ENCODE results near the gene LENEP. TPM values are rescaled to one million over a fixed set of nuclear protein-coding genes. Genes with fewer than 3 reads are reported as not detected.

Gene LENEP
- total RNA-seq, 1 donor from 2014 or later: 1.1 TPM

DNA sequence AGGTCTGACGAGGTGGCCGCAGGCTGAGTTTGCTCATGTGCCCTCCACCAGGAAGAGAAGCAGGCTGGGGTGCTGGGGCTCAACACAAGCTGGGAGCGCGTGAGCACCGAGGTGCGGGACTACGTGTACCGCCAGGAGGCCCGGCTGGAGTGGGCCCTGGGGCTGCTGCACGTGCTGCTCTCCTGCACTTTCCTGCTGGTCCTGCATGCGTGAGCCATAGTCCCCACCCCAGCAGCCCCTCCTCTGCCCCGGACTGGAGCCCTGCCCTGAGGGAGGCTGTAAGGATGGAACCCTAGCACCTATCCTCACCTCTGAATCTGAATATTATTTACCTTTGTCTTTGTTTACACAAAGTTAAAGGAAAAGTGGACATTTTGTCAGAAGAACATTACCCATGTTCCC, 49.9 kb downstream of the LENEP start:
- Mint-ChIP-seq H3K9me3 (no peaks in the 10 kb centered on the region), H3K4me3 (no peak overlapping the region), H3K36me3 (no peaks in the 10 kb centered on the region), H3K4me1 (ENCODE audit: unreplicated experiment) (peaks cover 11% of the 10 kb centered on the region), H3K27me3 (peaks cover 7% of the 10 kb centered on the region), H3K27ac (peak overlapping the region; percentile 19)
- TF ChIP-seq, protein P1, sequence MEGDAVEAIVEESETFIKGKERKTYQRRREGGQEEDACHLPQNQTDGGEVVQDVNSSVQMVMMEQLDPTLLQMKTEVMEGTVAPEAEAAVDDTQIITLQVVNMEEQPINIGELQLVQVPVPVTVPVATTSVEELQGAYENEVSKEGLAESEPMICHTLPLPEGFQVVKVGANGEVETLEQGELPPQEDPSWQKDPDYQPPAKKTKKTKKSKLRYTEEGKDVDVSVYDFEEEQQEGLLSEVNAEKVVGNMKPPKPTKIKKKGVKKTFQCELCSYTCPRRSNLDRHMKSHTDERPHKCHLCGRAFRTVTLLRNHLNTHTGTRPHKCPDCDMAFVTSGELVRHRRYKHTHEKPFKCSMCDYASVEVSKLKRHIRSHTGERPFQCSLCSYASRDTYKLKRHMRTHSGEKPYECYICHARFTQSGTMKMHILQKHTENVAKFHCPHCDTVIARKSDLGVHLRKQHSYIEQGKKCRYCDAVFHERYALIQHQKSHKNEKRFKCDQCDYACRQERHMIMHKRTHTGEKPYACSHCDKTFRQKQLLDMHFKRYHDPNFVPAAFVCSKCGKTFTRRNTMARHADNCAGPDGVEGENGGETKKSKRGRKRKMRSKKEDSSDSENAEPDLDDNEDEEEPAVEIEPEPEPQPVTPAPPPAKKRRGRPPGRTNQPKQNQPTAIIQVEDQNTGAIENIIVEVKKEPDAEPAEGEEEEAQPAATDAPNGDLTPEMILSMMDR (conservative IDR thresholded peaks at IDR 0.05): no peak
- no peak for DNase-seq (ENCODE audit: extremely low spot score, unreplicated experiment)

GRCh38 chr1:155043793-155044192, 50.4 kb downstream of the LENEP start:
- no peaks in the 10 kb centered on the region for H3K9me3 Mint-ChIP-seq
- H3K27me3 Mint-ChIP-seq: peaks cover 7% of the 10 kb centered on the region
- TF ChIP-seq, protein P1 (conservative IDR thresholded peaks at IDR 0.05): no peak
- H3K4me3 Mint-ChIP-seq: no peak overlapping the region
- no peaks in the 10 kb centered on the region for H3K36me3 Mint-ChIP-seq
- no peak for DNase-seq (ENCODE audit: extremely low spot score, unreplicated experiment)
- H3K4me1 Mint-ChIP-seq (ENCODE audit: unreplicated experiment): peaks cover 14% of the 10 kb centered on the region
- H3K27ac Mint-ChIP-seq: peak overlapping the region; percentile 19

Small RNA genes within 50 kb of the gene (microRNA-seq; reads per million reads assigned to microRNA genes)
- not detected for gene MIR4258

Other genes with a start within 250 kb of the LENEP start
- gene KCNN3, start 123.3 kb upstream of the LENEP start, total RNA-seq (ENCODE audit: low replicate concordance): 0.45 and 3.8 TPM in 2 replicates
- gene PMVK, start 56.9 kb upstream of the LENEP start, total RNA-seq (ENCODE audit: low replicate concordance): 30.3 and 46.2 TPM in 2 replicates
- 57.3 and 65.8 TPM in 2 replicates for gene PBXIP1, start 37.5 kb upstream of the LENEP start, total RNA-seq (ENCODE audit: low replicate concordance)
- gene PYGO2, start 31.8 kb upstream of the LENEP start, total RNA-seq (ENCODE audit: low replicate concordance): 48.1 and 49.0 TPM in 2 replicates
- 65.3 and 87.8 TPM in 2 replicates for gene SHC1, start 22.8 kb upstream of the LENEP start, total RNA-seq (ENCODE audit: low replicate concordance)
- gene CKS1B, start 18.9 kb upstream of the LENEP start, total RNA-seq (ENCODE audit: low replicate concordance): 58.8 and 119 TPM in 2 replicates
- gene FLAD1, start 10.2 kb upstream of the LENEP start, total RNA-seq (ENCODE audit: low replicate concordance): 51.4 and 59.0 TPM in 2 replicates
- gene ZBTB7B, start 9.2 kb downstream of the LENEP start, total RNA-seq (ENCODE audit: low replicate concordance): 38.1 and 75.9 TPM in 2 replicates
- 1.6 and 2.4 TPM in 2 replicates for gene DCST2, start 40.2 kb downstream of the LENEP start, total RNA-seq (ENCODE audit: low replicate concordance)
- not detected in 2 replicates for gene DCST1, start 40.2 kb downstream of the LENEP start, total RNA-seq (ENCODE audit: low replicate concordance)
- 61.9 and 69.0 TPM in 2 replicates for gene ADAM15, start 57.7 kb downstream of the LENEP start, total RNA-seq (ENCODE audit: low replicate concordance)
- gene EFNA4, start 70.2 kb downstream of the LENEP start, total RNA-seq (ENCODE audit: low replicate concordance): 21.2 and 22.1 TPM in 2 replicates
- gene EFNA3, start 85.3 kb downstream of the LENEP start, total RNA-seq (ENCODE audit: low replicate concordance): 3.4 and 4.7 TPM in 2 replicates
- gene EFNA1, start 134.3 kb downstream of the LENEP start, total RNA-seq (ENCODE audit: low replicate concordance): 26.1 and 69.9 TPM in 2 replicates
- 27.8 and 43.0 TPM in 2 replicates for gene SLC50A1, start 142.3 kb downstream of the LENEP start, total RNA-seq (ENCODE audit: low replicate concordance)
- 73.9 and 75.3 TPM in 2 replicates for gene DPM3, start 146.9 kb downstream of the LENEP start, total RNA-seq (ENCODE audit: low replicate concordance)
- gene KRTCAP2, start 179.7 kb downstream of the LENEP start, total RNA-seq (ENCODE audit: low replicate concordance): 173 and 179 TPM in 2 replicates
- gene TRIM46, start 180.3 kb downstream of the LENEP start, total RNA-seq (ENCODE audit: low replicate concordance): 2.0 and 8.1 TPM in 2 replicates
- 23.2 and 28.0 TPM in 2 replicates for gene THBS3, start 214.3 kb downstream of the LENEP start, total RNA-seq (ENCODE audit: low replicate concordance)
- gene MTX1, start 215.1 kb downstream of the LENEP start, total RNA-seq (ENCODE audit: low replicate concordance): 34.0 and 44.2 TPM in 2 replicates

Measured in type B pancreatic cell (in vitro differentiated cells).